GM03348 (cell line): Measurements from ENCODE around the gene BACH2.
"Not testable (repeated sequence)": the region's sequence is repeated elsewhere in the genome, so short reads cannot be mapped to it uniquely, and the experiment has no call there.

ENCODE experiments used
- DNase-seq: peaks from one replicate; pipeline ENCODE4 v3.0.0; 2012; ENCODE audit warnings: low spot score

BACH2 gene

GRCh38 chr6:89938014-89938413 lies 358.6 kb downstream of the BACH2 start:
- DNase-seq: no peak

DNA sequence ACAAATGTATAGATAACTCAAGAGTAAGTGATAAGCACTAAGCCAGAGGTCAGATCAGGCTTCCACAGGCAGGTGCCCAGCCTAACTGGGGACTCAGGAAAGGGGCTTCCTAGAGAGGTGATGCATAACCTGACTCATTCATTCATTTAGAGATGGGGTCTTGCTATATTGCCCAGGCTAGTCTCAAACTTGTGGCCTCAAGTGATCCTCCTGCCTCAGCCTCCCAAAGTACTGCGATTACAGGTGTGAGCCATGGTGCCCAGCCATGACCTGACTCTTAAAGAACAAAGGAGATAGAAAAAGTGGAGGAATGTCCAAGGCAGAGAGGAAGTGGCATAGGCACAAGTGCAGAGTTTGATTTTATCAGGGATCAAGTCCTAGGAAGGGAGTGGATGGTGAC lies 360.5 kb downstream of the BACH2 start:
- no peak for DNase-seq

- no peak for DNase-seq
Observed at GRCh38 chr6:89934685-89935366, 361.8 kb downstream of the BACH2 start.

DNA sequence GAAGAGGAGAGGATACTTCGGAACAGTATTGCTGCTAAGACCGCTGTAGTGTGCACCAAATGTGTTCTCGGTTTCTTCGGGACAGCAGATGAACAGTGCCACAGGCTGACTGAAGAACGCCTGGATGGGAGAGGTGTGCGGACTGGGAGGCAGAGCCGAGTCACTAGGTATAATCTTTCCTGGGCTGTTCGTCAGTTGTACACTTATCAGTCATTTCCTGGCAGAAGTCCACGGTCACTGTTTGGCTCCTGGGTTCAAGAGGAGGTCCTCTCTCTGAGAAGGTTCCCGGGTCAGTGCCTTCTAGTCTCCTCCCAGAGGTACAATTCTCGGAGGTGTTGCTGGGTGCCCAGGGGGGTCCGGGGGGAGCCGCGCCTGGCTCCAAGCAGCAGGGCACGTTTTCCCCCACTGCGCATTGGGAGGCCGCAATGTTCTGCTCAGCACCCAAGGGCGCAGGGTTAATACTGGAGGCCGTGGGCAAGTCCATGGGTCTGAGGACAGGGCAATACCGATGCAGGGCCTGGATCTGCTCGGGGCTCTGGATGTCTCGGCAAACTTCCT lies 364.3 kb downstream of the BACH2 start:
- DNase-seq: no peak

GRCh38 chr6:89930789-89931188 lies 365.9 kb downstream of the BACH2 start:
- DNase-seq: no peak

GRCh38 chr6:89928604-89929003 lies 368.0 kb downstream of the BACH2 start:
- no peak for DNase-seq

DNA sequence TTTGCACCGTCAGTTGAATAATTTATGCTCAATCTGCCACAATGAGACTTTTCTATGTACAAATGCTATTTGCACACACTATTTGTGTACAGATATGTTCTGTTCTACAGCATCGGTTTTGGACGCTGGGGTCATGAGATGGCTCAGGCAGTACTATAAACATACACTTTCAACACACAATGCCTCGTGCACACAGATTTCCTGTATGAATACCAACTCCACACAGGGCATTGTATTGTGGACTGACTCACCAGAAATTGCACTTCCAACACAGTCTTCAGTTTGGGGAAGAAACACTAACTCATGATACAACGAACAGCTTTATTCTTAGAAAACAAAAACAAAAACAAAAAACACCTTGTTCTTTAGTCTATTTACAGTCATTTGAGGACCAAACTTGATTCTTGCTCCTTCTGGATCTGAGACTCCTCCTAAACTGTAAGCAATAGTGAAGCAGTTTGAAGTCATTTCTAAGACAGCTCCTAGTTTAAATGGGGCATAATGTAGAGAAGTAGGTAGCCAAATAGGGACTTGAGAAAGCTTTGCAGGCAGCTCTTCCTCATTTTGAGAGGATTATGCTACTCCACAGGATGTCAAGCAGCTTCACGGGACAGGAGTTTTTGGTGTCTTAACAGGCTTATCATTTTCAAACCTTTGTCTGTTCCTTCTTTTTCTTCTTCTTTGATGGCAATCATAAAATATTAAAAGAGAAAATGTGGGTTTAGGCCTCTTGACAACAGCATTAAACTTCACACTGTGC lies 368.7 kb downstream of the BACH2 start:
- DNase-seq: no peak

DNA sequence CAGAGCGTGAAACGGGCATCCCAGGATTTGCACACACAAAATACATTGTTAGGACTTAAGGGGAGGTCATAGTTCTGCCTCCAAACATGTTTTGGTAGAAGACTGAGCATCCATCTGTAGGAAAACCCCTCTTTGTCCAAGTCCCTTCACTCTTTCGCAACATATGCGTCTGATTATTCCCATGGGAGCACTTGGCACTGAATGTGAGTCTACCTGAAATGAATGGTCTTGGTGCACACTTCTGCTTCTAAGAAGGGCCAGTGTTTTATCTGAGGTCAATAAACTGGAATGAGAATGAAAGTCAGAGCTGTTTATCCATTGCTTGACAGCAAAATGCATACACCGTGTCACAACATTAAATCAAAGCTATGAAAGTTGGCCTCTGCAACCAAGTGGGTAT lies 369.4 kb downstream of the BACH2 start:
- DNase-seq: no peak

DNA sequence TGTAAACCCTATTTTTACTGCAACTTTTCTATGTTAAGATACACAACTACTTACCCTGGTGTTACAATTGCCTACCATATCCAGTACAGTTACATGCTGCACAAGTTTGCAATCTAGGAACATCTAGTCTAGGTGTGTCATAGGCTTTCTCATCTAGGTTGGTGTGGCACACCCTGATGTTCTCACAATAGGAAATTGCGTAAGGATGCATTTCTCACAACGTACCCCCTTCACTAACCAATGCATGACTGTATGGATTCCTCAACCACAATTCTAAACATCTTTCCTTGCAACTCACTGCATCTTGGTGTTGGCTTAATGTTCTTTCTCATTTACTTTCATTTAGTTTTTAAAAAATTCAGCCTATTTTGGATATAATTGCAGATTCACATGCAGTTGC lies 370.8 kb downstream of the BACH2 start:
- DNase-seq: no peak

DNA sequence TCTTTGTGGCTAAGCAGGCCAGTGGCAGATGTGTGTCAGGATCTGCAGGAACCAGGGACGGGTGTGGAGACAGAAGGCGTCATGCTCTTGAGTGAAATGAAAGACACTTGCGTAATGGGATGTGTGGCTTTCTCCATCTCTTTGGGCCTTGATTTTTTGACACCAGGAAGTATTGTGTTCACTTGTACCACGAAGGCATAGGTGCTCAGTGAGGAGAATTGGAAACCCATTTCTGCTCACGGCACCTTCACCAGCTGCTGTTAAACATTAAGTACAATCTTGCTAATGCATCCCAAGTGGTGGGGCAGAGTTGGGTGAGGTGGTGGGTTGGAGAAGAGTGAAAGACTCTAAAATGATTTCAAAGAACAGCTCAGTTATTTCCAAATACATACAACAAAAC lies 372.4 kb downstream of the BACH2 start:
- no peak for DNase-seq

DNA sequence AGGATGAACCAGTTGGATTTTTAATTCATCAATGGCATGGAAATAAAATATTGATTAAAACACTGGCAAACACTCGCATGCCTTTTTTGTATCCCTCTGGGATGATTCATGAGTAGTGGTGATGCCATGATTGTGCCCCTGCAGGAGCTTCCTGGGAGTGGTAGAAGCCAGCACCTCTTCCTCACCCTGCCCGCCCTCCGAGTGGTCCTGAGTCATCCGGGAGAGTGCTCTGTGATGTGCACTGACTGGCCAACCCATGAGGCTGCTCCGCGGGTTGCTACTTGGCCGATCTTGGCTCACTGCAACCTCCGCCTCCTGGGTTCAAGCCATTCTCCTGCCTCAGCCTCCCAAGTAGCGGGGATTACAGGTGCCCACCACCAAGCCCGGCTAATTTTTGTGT lies 375.0 kb downstream of the BACH2 start:
- DNase-seq: no peak

GRCh38 chr6:89921197-89921596 lies 375.4 kb downstream of the BACH2 start:
- DNase-seq: no peak

DNA sequence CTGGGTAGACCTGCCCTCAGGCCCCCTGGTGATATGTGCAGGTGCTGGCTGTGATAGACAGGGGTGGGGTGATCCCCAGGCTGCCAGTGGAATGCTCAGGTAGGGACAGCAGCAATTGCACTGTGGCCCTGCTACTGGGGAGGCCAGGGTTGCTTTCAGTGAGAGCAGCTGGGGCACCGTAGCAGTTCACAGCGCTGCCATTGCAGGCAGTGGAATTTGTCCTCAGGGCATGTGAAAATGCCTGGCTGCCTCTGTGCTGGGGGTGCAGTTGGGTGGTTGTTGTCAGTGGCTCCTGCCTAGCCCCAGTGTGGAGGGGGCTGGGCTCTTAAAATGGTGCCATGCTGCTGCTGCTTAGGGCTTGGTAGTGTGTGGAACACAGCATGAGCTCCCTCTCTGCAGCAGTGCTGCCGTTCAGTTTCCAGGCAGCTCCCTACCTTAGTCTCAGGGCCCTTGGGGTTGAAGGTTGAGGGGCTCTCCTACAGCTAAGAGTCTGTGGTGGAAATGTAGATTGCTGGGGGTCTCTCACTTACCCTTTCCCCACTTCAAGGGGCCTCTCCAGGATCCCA lies 378.8 kb downstream of the BACH2 start:
- DNase-seq: no peak

GRCh38 chr6:89917216-89917615 lies 379.4 kb downstream of the BACH2 start:
- no peak for DNase-seq

DNA sequence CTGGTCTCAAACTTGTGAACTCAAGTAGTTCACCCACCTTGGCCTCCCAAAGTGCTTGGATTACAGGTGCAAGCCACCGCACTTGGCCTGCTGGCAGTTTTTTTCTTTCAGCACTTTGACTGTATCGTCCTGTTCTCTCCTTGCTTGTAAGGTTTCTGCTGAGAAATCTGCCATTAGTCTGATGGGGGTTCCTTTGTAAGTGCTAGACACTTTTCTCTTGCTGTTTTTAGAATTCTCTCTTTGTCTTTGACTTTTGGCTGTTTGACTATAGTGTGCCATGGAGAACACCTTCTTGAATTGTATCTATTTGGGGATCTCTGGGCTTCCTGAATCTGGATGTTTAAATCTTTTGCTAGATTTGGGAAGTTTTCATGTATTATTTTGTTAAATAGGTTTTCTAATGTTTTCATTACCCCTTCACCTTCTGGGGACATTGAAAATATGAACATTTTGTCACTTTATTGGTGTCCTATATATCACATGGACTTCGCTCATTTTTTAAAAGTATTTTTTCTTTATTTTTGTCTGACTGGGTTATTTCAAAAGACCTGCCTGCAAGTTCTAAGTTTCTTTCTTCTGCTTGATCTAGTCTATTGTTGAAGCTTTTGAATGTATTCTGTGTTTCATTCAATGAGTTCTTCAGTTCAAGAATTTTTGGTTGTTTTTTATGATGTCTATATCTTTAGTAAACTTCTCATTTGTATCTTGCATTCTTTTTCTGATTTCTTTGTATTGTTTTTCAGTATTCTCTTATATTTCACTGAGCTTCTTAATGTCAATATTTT lies 380.3 kb downstream of the BACH2 start:
- no peak for DNase-seq

DNA sequence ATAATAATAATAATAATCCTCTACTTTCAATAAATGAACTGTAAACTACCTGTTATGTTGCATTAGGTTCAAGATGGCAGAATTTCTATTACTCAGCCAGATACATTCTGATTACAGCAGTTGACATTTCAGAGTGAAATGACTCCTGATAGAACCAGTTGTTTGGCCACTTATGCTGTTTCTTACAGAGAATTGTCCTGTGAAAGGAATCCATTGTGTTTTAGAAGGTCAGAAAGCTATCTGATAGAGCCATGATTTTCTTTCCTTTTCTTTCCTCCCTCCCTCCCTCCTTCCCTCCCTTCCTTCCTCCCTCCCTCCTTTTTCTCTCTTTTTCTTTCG lies 385.8 kb downstream of the BACH2 start:
- no peak for DNase-seq

- not testable (repeated sequence) for DNase-seq
Observed at GRCh38 chr6:89910001-89910901, 386.4 kb downstream of the BACH2 start.

- DNase-seq: peak; percentile 57
Observed at GRCh38 chr6:89895276-89895874, 401.3 kb downstream of the BACH2 start.

DNA sequence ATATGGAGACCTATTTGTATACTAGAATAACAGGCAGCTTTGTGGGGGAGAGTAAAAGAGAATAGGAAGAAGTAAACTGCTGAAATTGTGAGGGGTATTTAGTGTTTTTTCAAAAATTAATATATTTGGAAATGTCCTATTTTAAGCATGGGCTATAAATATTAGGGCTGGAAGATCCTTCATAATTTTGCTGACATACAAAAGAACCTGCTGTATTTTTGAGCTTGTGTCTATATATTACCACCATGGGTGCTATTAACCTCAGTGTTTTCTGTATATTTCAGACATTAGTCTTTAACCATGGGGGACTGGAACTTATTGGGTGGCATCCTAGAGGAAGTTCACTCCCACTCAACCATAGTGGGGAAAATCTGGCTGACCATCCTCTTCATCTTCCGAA lies 402.5 kb downstream of the BACH2 start, which contains the start of gene GJA10:
TSS of gene GJA10 (plus strand) at position 301 of the 400 bp plus-strand sequence. CDS start at position 301, 0 bp downstream.
- no peak for DNase-seq

GRCh38 chr6:89892577-89892976 lies 404.1 kb downstream of the BACH2 start:
- not testable (repeated sequence) for DNase-seq
